Breast epithelium (tissue), 3 donors: ENCODE data around the gene PPP2R2B.

Experiments
- CTCF ChIP-seq, 3 donors: fragments of 450-650 bp; IDR thresholded peaks; one replicate each; pipeline ENCODE4 v1.5.1; 2016 to 2017; ENCODE audit warnings: antibody characterized with exemption in 3 of 3, mild to moderate bottlenecking in 3 of 3, moderate library complexity in 3 of 3
- POLR2A ChIP-seq: fragments of 450-650 bp; IDR thresholded peaks from one replicate; pipeline ENCODE4 v1.6.1; 2016; ENCODE audit warnings: antibody characterized with exemption, mild to moderate bottlenecking, moderate library complexity
- POLR2AphosphoS5 ChIP-seq, 3 donors: sonication (generic); formaldehyde crosslinking; IDR thresholded peaks; one replicate each; pipeline ENCODE4 v1.6.1; 2017; ENCODE audit warnings: antibody characterized with exemption in 3 of 3

GRCh38 chr5:146595088-146595487 lies 283.5 kb downstream of the PPP2R2B start:
- no peak for TF ChIP-seq CTCF (IDR thresholded peaks at IDR 0.05)
- TF ChIP-seq POLR2A = no peak
- TF ChIP-seq POLR2AphosphoS5 (IDR thresholded peaks at IDR 0.05) = no peak
